Pancreas (tissue), 10 donors: ENCODE results near the gene MAGEB17. TPM values are rescaled to one million over a fixed set of nuclear protein-coding genes. Genes with fewer than 3 reads are reported as not detected.

Experiments used
- ATAC-seq, 4 donors: fragments of 200-7000 bp; cut with Tn5 transposase; one replicate each; pipeline versions ENCODE4 v1.8.0 to v1.9.1; 2020; ENCODE audit warnings: mild to moderate bottlenecking in 4 of 4, moderate library complexity in 4 of 4
- DNase-seq, 6 donors: peaks; one replicate each; pipeline ENCODE4 v3.0.0-alpha.2; 2020
- FAIRE-seq: peaks from 2 replicates; lab custom pipeline; 2012; peaks lifted over from hg19 to GRCh38; lab: Jason Lieb, UNC
- H3K27ac ChIP-seq, 4 donors: fragments of 200-600 bp; sonication (generic); 1 replicate in 3 of 4; 2 replicates in 1 of 4; pipeline versions ENCODE4 v1.5.0 to v1.8.0; 2020
- H3K27me3 ChIP-seq, 4 donors: fragments of 200-600 bp; one replicate each; pipeline ENCODE4 v1.8.0; 2021
- H3K36me3 ChIP-seq, 3 donors: fragments of 200-600 bp; sonication (generic) in 1 of 3; one replicate each; pipeline versions ENCODE4 v1.5.0 to v1.8.0; 2020 to 2021
- H3K4me1 ChIP-seq, 3 donors: fragments of 200-600 bp; one replicate each; pipeline ENCODE4 v1.8.0; 2021
- H3K4me3 ChIP-seq, 4 donors: fragments of 200-600 bp; sonication (generic) in 2 of 4; one replicate each; pipeline versions ENCODE4 v1.5.0 to v1.8.0; 2020 to 2021
- H3K9me3 ChIP-seq, 4 donors: fragments of 200-600 bp; one replicate each; pipeline ENCODE4 v1.8.0; 2021
- CTCF ChIP-seq, 4 donors: fragments of 200-600 bp; sonication (generic) in 3 of 4; IDR thresholded peaks; one replicate each; pipeline versions ENCODE4 v1.5.0 to v1.8.0; 2021; ENCODE audit warnings: antibody characterized with exemption in 4 of 4
- WGBS, 2 donors: extraction: QIAGEN DNeasy Blood & Tissue Kit; methylation state at CpG; one replicate each; pipeline ENCODE4 v1.1.7; 2013; 5-methylcytosine and 5-hydroxymethylcytosine counted together
- intact Hi-C, 3 donors: fragments of 100-400 bp; cut with DNase I; formaldehyde crosslinking; loops; one replicate each; pipeline versions ENCODE4 v1.11.1 to v1.14.2; 2022
- polyA plus RNA-seq, 2 donors: library from polyadenylated mRNA; stranded (reverse); fragments of 200-250 nt; gene quantifications; one replicate each; pipeline ENCODE4 v1.2.3, GENCODE V29; 2013
- total RNA-seq, 6 donors: library from RNA; stranded (reverse); fragmentation: NEBNext Ultra II Directional in 4 of 6; extraction: Animal tissue kit (Norgen Biotek cat#: 25700) in 4 of 6; gene quantifications; one replicate each; pipeline versions ENCODE4 v1.2.1 to v1.2.4, GENCODE V29; 2021 to 2023
- donor health status: healthy with polysubstance abuse.
- donor health status: DM: no; HTN: no; CAD: no; lungs with moderate emphysema.
- donor health status: DM: no; HTN: no; CAD: no.
- donor health status: control.
- donor health status: control.
- donor health status: Bipolar disorder and iron deficiency.
- donor health status: DM: yes; HTN: yes; CAD: no.
- donor health status: DM: no; HTN: no; CAD: no.
- donor health status: DM: no; HTN: no; CAD: no.
- donor health status: DM: yes; HTN: yes; CAD: no.

MAGEB17 gene
- total and polyA plus RNA-seq, 8 donors: 0.19 to 2.2 (median 0.65) TPM

- TF ChIP-seq CTCF (IDR thresholded peaks at IDR 0.05): no peak
- ATAC-seq: no peak
- no peak for FAIRE-seq
- Histone ChIP-seq H3K36me3 (no peaks in the 10 kb centered on the region), H3K4me1 (no peaks in the 10 kb centered on the region), H3K27me3 (no peaks in the 10 kb centered on the region), H3K27ac (no peak overlapping the region), H3K9me3 (no peaks in the 10 kb centered on the region), H3K4me3 (no peak overlapping the region)
- WGBS, 2 donors: 62 to 90% methylated on average over 2 to 3 of the region's 3 CpGs
- intact Hi-C loops: no loop called here
- DNase-seq: no peak
Measured at GRCh38 chrX:16164748-16165147, 2.5 kb upstream of the MAGEB17 start.

DNA sequence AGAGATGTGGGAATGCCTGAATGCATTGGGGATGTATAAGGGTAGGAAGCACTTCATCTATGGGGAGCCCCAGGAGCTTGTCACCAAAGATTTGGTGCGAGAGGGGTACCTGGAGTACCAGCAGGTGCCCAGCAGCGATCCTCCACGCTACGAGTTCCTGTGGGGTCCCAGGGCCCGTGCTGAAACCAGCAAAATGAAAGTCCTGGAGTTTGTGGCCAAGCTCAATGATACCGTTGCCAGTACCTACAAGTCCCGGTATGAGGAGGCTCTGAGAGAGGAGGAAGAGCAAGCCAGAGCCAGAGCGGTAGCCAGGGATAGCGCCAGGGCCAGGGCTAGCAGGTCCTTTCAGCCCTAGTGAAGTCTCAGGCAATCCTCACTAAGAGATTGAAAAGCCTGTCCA is 3.8 kb downstream of the MAGEB17 start:
- intact Hi-C loops: no loop called here
- TF ChIP-seq CTCF (IDR thresholded peaks at IDR 0.05): no peak
- no peaks in the 10 kb centered on the region for H3K36me3 ChIP-seq
- H3K27ac ChIP-seq: no peak overlapping the region
- no peaks in the 10 kb centered on the region for H3K9me3 ChIP-seq
- H3K4me1 ChIP-seq: no peaks in the 10 kb centered on the region
- 96 to 97% methylated on average over 9 of the region's 9 CpGs for WGBS, 2 donors
- ATAC-seq (no peak), DNase-seq (peak in 1 of 6 donors; percentile 23), FAIRE-seq (no peak)
- no peaks in the 10 kb centered on the region for H3K27me3 ChIP-seq
- no peak overlapping the region for H3K4me3 ChIP-seq

GRCh38 chrX:16171944-16172343 is 4.7 kb downstream of the MAGEB17 start:
- intact Hi-C loops: no loop called here
- FAIRE-seq (no peak), ATAC-seq (no peak), DNase-seq (peak in 1 of 6 donors; percentile 22)
- H3K27ac ChIP-seq: no peak overlapping the region
- no peaks in the 10 kb centered on the region for H3K9me3 ChIP-seq
- no peaks in the 10 kb centered on the region for H3K36me3 ChIP-seq
- no peak for TF ChIP-seq CTCF (IDR thresholded peaks at IDR 0.05)
- no peaks in the 10 kb centered on the region for H3K27me3 ChIP-seq
- no peaks in the 10 kb centered on the region for H3K4me1 ChIP-seq
- WGBS, 2 donors: 81 to 88% methylated on average over 4 of the region's 4 CpGs
- H3K4me3 ChIP-seq: no peak overlapping the region

- ATAC-seq: no peak
- Histone ChIP-seq H3K36me3 (no peaks in the 10 kb centered on the region), H3K9me3 (no peaks in the 10 kb centered on the region), H3K27ac (no peak overlapping the region), H3K4me1 (no peaks in the 10 kb centered on the region), H3K4me3 (no peak overlapping the region), H3K27me3 (no peaks in the 10 kb centered on the region)
- DNase-seq: peak in 1 of 6 donors; percentile 5
- whole genome bisulfite sequencing, 2 donors: 97% methylated on average over 3 of the region's 3 CpGs
- no peak for TF ChIP-seq CTCF (IDR thresholded peaks at IDR 0.05)
- FAIRE-seq: no peak
- intact Hi-C loops: no loop called here
Measured at GRCh38 chrX:16172391-16172790, 5.1 kb downstream of the MAGEB17 start.

GRCh38 chrX:16175329-16176061 is 8.2 kb downstream of the MAGEB17 start:
- TF ChIP-seq CTCF (IDR thresholded peaks at IDR 0.05): no peak
- Histone ChIP-seq H3K27ac (no peak overlapping the region), H3K4me1 (no peaks in the 10 kb centered on the region), H3K4me3 (no peak overlapping the region), H3K36me3 (no peaks in the 10 kb centered on the region), H3K27me3 (no peaks in the 10 kb centered on the region), H3K9me3 (no peaks in the 10 kb centered on the region)
- no peak for FAIRE-seq
- intact Hi-C loops: no loop called here
- DNase-seq: no peak
- 46 to 57% methylated on average over 3 of the region's 3 CpGs for WGBS, 2 donors
- no peak for ATAC-seq
